Astrocyte of the cerebellum (primary cell): ENCODE measurements around the gene CASKIN2.
"Not testable (repeated sequence)": the region's sequence is repeated elsewhere in the genome, so short reads cannot be mapped to it uniquely, and the experiment has no call there.

Experiments used
- DNase-seq: peaks from one replicate; pipeline ENCODE4 v3.0.0-alpha.2; 2011; ENCODE audit warnings: low read depth
- H3K4me3 ChIP-seq: 2 replicates; pipeline ENCODE4 v1.5.1; 2011; ENCODE audit warnings: mild to moderate bottlenecking, low read depth, low read length, moderate library complexity
- CTCF ChIP-seq: IDR thresholded peaks from 2 replicates; pipeline ENCODE4 v1.5.1; 2012; ENCODE audit warnings: low read length, low read depth, moderate library complexity, mild to moderate bottlenecking; ENCODE audit errors: missing control alignments
- in situ Hi-C: cut with HindIII; loops from 2 replicates; pipeline ENCODE4 v1.10.0; 2017; ENCODE audit warnings: low sequenced_read_pairs

The CASKIN2 gene

GRCh38 chr17:75460295-75460694 lies 55.0 kb downstream of the CASKIN2 start:
- DNase-seq: no peak
- no peak overlapping the region for H3K4me3 ChIP-seq
- no peak for TF ChIP-seq CTCF
- in situ Hi-C loops: no loop called here

GRCh38 chr17:75459590-75460267 lies 55.6 kb downstream of the CASKIN2 start:
- no peak overlapping the region for H3K4me3 ChIP-seq
- DNase-seq: no peak
- in situ Hi-C loops: no loop called here
- TF ChIP-seq CTCF: no peak

GRCh38 chr17:75459246-75459589 lies 56.1 kb downstream of the CASKIN2 start:
- TF ChIP-seq CTCF: no peak
- H3K4me3 ChIP-seq: no peak overlapping the region
- in situ Hi-C loops: no loop called here
- DNase-seq: no peak

GRCh38 chr17:75457047-75457654 lies 58.2 kb downstream of the CASKIN2 start:
- TF ChIP-seq CTCF: no peak
- no peak for DNase-seq
- peak overlapping the region; percentile 94 for H3K4me3 ChIP-seq
- in situ Hi-C loops: no loop called here

GRCh38 chr17:75456417-75457046 lies 58.8 kb downstream of the CASKIN2 start, which contains the start of gene TMEM94:
TMEM94 (plus strand) TSS chr17:75456635; CDS start chr17:75471906, 15,271 bp downstream.
- in situ Hi-C loops: no loop called here
- TF ChIP-seq CTCF: no peak
- peak within 1 kb of the TSS; percentile 94 for H3K4me3 ChIP-seq
- DNase-seq: peak; percentile 96

- in situ Hi-C loops: no loop called here
- TF ChIP-seq CTCF: no peak
- H3K4me3 ChIP-seq: peak overlapping the region; percentile 94
- DNase-seq: no peak
These were observed 59.3 kb downstream of the CASKIN2 start for GRCh38 chr17:75456039-75456416.

- in situ Hi-C loops, H3K4me3 ChIP-seq, DNase-seq: not testable (repeated sequence)
These were observed 60.7 kb downstream of the CASKIN2 start for GRCh38 chr17:75454672-75455071.
